ENCODE measurements around the gene PRRT3. TPM values are rescaled to one million over a fixed set of nuclear protein-coding genes. Genes with fewer than 3 reads are reported as not detected.

The PRRT3 gene
- total and polyA plus RNA-seq, 2 of the 13 experiments (the other 11 are each of a cell fraction or from before 2014, with no cell fraction given) = 0.22 to 0.44 TPM

DNA sequence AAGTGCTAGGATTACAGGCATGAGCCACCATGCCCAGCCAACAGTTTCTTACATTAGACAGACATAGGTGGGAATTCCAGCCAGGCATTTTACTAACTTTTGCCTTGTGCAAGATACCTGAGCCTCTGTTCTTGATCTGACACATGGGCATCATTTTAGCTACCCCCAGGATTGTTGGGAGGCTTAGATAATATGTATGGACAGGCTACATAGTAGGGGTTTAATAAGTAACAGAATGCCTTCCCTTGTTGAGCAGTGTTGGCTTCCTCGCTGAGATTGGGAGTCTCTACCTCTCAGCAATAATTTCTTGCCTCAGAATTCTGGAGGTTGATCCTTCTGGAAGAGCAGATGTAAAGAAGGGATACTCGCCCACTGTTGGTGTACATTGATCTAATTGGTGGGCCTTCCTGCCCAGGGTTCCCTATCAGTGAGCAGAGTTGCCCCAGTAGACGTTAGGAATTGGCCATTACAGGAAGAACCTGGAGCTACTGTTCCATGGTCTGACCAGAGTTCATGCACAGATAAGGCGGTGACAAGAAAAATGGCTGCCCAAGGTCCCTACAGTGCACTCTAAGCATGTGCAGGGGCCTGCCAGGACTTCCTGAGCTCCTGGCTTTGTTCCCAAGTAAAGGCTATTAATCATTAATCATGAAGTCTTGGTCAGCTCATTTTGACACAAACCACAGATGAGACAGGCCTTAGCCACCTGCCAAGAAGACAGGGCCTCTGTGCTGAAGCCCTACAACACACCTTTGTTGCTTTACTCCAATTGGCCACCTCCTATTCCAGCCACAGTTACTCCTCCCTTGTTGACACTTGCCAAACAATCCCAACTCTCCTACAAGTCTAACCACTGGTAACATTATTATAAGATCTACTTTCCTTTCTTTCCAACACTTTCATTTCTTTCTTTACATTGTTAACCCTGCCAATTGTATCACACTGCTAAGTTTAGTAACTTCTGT, 54.5 kb downstream of the PRRT3 start (continued):
- TF ChIP-seq SMAD3 (CRISPR knock-in tag; IDR thresholded peaks at IDR 0.05) (peak; percentile 82), MEF2D (CRISPR knock-in tag; IDR thresholded peaks at IDR 0.05) (peak; percentile 50; the same call in 1 of the 2 replicates), ZFY (CRISPR knock-in tag; IDR thresholded peaks at IDR 0.05) (peak; percentile 80), ELF3 (CRISPR knock-in tag; IDR thresholded peaks at IDR 0.05) (peak; percentile 52), TBL1XR1 (IDR thresholded peaks at IDR 0.05; ENCODE audit: borderline replicate concordance, low read length, partially characterized antibody) (peak; percentile 4), HNRNPH1 (optimal IDR thresholded peaks at IDR 0.05; ENCODE audit: low read depth, low read length) (no peak), MXD4 (CRISPR knock-in tag; IDR thresholded peaks at IDR 0.05) (peak; percentile 35; the same call in 1 of the 2 replicates), BCL6 (CRISPR knock-in tag; IDR thresholded peaks at IDR 0.05) (peak; percentile 52), ZBTB49 (CRISPR knock-in tag; IDR thresholded peaks at IDR 0.05; ENCODE audit: borderline replicate concordance) (no peak), CEBPZ (IDR thresholded peaks at IDR 0.05; ENCODE audit: low read length) (no peak), ZNF207 (IDR thresholded peaks at IDR 0.05; ENCODE audit: borderline replicate concordance) (no peak), EHMT2 (IDR thresholded peaks at IDR 0.05; ENCODE audit: borderline replicate concordance, low read depth, low read length) (peak; percentile 86; the same call in 1 of the 2 replicates), ZNF224 (CRISPR knock-in tag; IDR thresholded peaks at IDR 0.05) (no peak), NFYB (CRISPR knock-in tag; IDR thresholded peaks at IDR 0.05) (0 out of 2 replicates have a peak, but pooled peaks have one; percentile 24), ZNF788 (CRISPR knock-in tag; IDR thresholded peaks at IDR 0.05; ENCODE audit: borderline replicate concordance) (no peak), KDM2A (CRISPR knock-in tag; IDR thresholded peaks at IDR 0.05; ENCODE audit: borderline replicate concordance, low read depth) (peak; percentile 53), PHB2 (IDR thresholded peaks at IDR 0.05; ENCODE audit: partially characterized antibody) (no peak), ZNF30 (CRISPR knock-in tag; IDR thresholded peaks at IDR 0.05) (no peak), KMT2A (CRISPR knock-in tag; IDR thresholded peaks at IDR 0.05) (0 out of 2 replicates have a peak, but pooled peaks have one; percentile 3), NR2F2 (IDR thresholded peaks at IDR 0.05; ENCODE audit: borderline replicate concordance, low read depth) (peak; percentile 13; the same call in 1 of the 2 replicates)
- TF ChIP-seq, protein P1, sequence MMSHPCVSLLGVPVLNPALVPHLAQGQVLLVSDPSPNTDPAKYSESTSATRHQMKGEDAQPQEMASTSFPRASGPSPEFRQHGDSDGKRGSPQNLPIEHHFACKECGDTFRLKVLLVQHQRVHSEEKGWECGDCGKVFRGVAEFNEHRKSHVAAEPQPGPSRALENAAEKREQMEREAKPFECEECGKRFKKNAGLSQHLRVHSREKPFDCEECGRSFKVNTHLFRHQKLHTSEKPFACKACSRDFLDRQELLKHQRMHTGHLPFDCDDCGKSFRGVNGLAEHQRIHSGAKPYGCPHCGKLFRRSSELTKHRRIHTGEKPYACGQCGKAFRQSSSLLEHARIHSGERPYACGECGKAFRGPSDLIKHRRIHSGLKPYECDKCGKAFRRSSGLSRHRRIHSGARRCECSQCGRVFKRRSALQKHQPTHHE (CRISPR knock-in tag; IDR thresholded peaks at IDR 0.05; ENCODE audit: borderline replicate concordance) = no peak
- TF ChIP-seq, protein P2, sequence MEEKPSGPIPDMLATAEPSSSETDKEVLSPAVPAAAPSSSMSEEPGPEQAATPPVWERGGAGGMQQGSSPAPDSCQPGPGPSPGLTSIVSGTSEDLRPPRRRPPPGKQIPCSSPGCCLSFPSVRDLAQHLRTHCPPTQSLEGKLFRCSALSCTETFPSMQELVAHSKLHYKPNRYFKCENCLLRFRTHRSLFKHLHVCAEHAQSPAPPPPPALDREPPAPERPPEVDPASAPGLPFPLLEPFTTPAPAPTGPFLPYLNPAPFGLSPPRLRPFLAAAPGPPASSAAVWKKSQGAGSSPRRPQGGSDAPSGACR (CRISPR knock-in tag; IDR thresholded peaks at IDR 0.05) = no peak

Data from HepG2 (cell line).